K562 (cell line): ENCODE results near the gene DAB2IP. TPM values are rescaled to one million over a fixed set of nuclear protein-coding genes. Genes with fewer than 3 reads are reported as not detected.

ENCODE experiments used
- ATAC-seq: fragments of 200-7000 bp; cut with Tn5 transposase; 3 replicates; pipeline ENCODE4 v1.9.1; 2020; ENCODE audit warnings: moderate library complexity
- BruUV-seq: library from RNA; stranded (reverse); fragments of 400-500 nt; replicated peaks from 2 replicates; lab custom pipeline; 2021; lab: Mats Ljungman, UMichigan
- CTCF ChIA-PET: fragments of 300-600 bp; formaldehyde crosslinking; extraction: SDS; loops from one replicate; lab custom pipeline; 2021; ENCODE audit warnings: low intra/inter-chr PET ratio; lab: Yijun Ruan, JAX
- POLR2A ChIA-PET: fragments of 300-600, 350-650 bp; sonication (Branson Sonifier 250); formaldehyde crosslinking; extraction: SDS; loops from one replicate; lab custom pipeline; 2021; ENCODE audit warnings: antibody characterized with exemption, inconsistent platforms; lab: Yijun Ruan, JAX
- DNase-seq, 4 experiments: peaks; one replicate each; pipeline versions ENCODE4 v3.0.0 to v3.0.0-alpha.2; 2011 to 2018; ENCODE audit warnings: low spot score in 3 of 4, mixed read lengths in 3 of 4; ENCODE audit errors: extremely low read depth in 1 of 4
- FAIRE-seq: peaks from 2 replicates; lab custom pipeline; 2011; peaks lifted over from hg19 to GRCh38; lab: Jason Lieb, UNC
- H2AFZ ChIP-seq: 2 replicates; pipeline ENCODE4 v1.6.0; 2011; ENCODE audit warnings: low read depth, low read length, control low read depth, inconsistent platforms
- H3K27ac ChIP-seq: fragments of 200-600 bp; 3 replicates; pipeline ENCODE4 v1.8.0; 2011; ENCODE audit warnings: low read depth, mild to moderate bottlenecking, control low read depth, inconsistent platforms, low read length, moderate library complexity, mixed read lengths; ENCODE audit errors: extremely low read depth
- H3K27me3 ChIP-seq, 2 experiments: fragments of 300-600 bp in 1 of 2; 2 replicates in 1 of 2; 3 replicates in 1 of 2; pipeline versions ENCODE4 v1.6.0 to v1.8.0; 2011; ENCODE audit warnings: inconsistent platforms in 2 of 2, low read length in 2 of 2, mild to moderate bottlenecking in 1 of 2, mixed read lengths in 1 of 2, moderate library complexity in 1 of 2; ENCODE audit not compliant: control insufficient read depth in 2 of 2, insufficient read depth in 2 of 2
- H3K36me3 ChIP-seq: fragments of 300-600 bp; 3 replicates; pipeline ENCODE4 v1.8.0; 2011; ENCODE audit warnings: mild to moderate bottlenecking, low read length, inconsistent platforms; ENCODE audit not compliant: control insufficient read depth, insufficient read depth
- H3K4me1 ChIP-seq, 2 experiments: fragments of 200-600 bp in 1 of 2; replicated peaks in 1 of 2; 2 replicates in 1 of 2; 3 replicates in 1 of 2; pipeline versions ENCODE4 v1.5.1 to v1.8.0; 2011; ENCODE audit warnings: inconsistent platforms in 2 of 2, low read length in 2 of 2, mild to moderate bottlenecking in 1 of 2, mixed read lengths in 1 of 2, moderate library complexity in 1 of 2; ENCODE audit not compliant: control insufficient read depth in 2 of 2, insufficient read depth in 2 of 2
- H3K4me2 ChIP-seq: 2 replicates; pipeline ENCODE4 v1.6.1; 2011; ENCODE audit warnings: low read length, control low read depth, inconsistent platforms, mixed read lengths; ENCODE audit not compliant: insufficient read depth
- H3K4me3 ChIP-seq: fragments of 200-600 bp; sonication (generic), shearing (Covaris generic); 2 replicates; pipeline ENCODE4 v1.5.1; 2016; ENCODE audit warnings: control low read depth, inconsistent platforms
- H3K79me2 ChIP-seq: fragments of 200-600 bp; 3 replicates; pipeline ENCODE4 v1.8.0; 2011; ENCODE audit warnings: low read length, inconsistent platforms; ENCODE audit not compliant: control insufficient read depth, insufficient read depth
- H3K9ac ChIP-seq, 2 experiments: 2 replicates each; pipeline versions ENCODE4 v1.6.0 to v1.6.1; 2011; ENCODE audit warnings: low read depth in 2 of 2, low read length in 2 of 2, control low read depth in 1 of 2, inconsistent platforms in 1 of 2, mild to moderate bottlenecking in 1 of 2, mixed read lengths in 1 of 2; ENCODE audit not compliant: insufficient read depth in 1 of 2
- H3K9me1 ChIP-seq: one replicate; pipeline ENCODE4 v1.6.0; 2011; ENCODE audit warnings: inconsistent platforms, mild to moderate bottlenecking, low read length, moderate library complexity; ENCODE audit not compliant: control insufficient read depth, insufficient read depth
- H3K9me3 ChIP-seq: replicated peaks from 2 replicates; pipeline ENCODE4 v1.5.1; 2011; ENCODE audit warnings: low read depth, low read length, inconsistent platforms; ENCODE audit not compliant: control insufficient read depth, insufficient read depth
- H4K20me1 ChIP-seq: replicated peaks from 2 replicates; pipeline ENCODE4 v1.6.1; 2011; ENCODE audit warnings: low read length, inconsistent platforms, mixed read lengths; ENCODE audit not compliant: control insufficient read depth, insufficient read depth
- FOXP4 ChIP-seq: sonication (generic); formaldehyde crosslinking; IDR thresholded peaks from 2 replicates; pipeline ENCODE4 v1.8.0; 2022; ENCODE audit warnings: mild to moderate bottlenecking, missing genetic modification reagents, borderline replicate concordance
- GABPB2 ChIP-seq: fragments of 250-450 bp; sonication (Bioruptor Pico); conservative IDR thresholded peaks from 2 replicates; pipeline ENCODE4 v1.5.1; 2021; ENCODE audit warnings: mild to moderate bottlenecking
- MCM5 ChIP-seq: fragments of 450-650 bp; IDR thresholded peaks from 2 replicates; pipeline ENCODE4 v1.6.1; 2016; ENCODE audit warnings: low read depth
- NFYB ChIP-seq: IDR thresholded peaks from 2 replicates; pipeline ENCODE4 v1.6.1; 2011; ENCODE audit warnings: mild to moderate bottlenecking, moderate library complexity; ENCODE audit not compliant: insufficient read length; ENCODE audit errors: extremely low read depth
- POLR2A ChIP-seq: fragments of 450-650 bp; conservative IDR thresholded peaks from 2 replicates; pipeline ENCODE4 v1.6.1; 2016
- TCFL5 ChIP-seq: fragments of 250-450 bp; sonication (Bioruptor Pico); conservative IDR thresholded peaks from 2 replicates; pipeline ENCODE4 v1.6.1; 2021; ENCODE audit warnings: mild to moderate bottlenecking, moderate library complexity, matching md5 sums
- TOE1 ChIP-seq, 2 experiments: fragments of 450-650 bp in 1 of 2; sonication (generic) in 1 of 2; formaldehyde crosslinking in 1 of 2; IDR thresholded peaks; 2 replicates each; pipeline versions ENCODE4 v1.7.1 to v1.8.0; 2016 to 2022; ENCODE audit warnings: borderline replicate concordance in 2 of 2, mild to moderate bottlenecking in 2 of 2, antibody characterized with exemption in 1 of 2, inconsistent platforms in 1 of 2, low read depth in 1 of 2, missing genetic modification reagents in 1 of 2, moderate library complexity in 1 of 2
- YBX1 ChIP-seq: fragments of 450-650 bp; IDR thresholded peaks from 2 replicates; pipeline ENCODE4 v1.7.1; 2016; ENCODE audit warnings: mild to moderate bottlenecking
- ZC3H11A ChIP-seq: IDR thresholded peaks from 2 replicates; pipeline ENCODE4 v1.6.1; 2012; ENCODE audit warnings: low read depth, low read length, improper control_type of control experiment
- ZNF561 ChIP-seq: fragments of 450-650 bp; formaldehyde crosslinking; conservative IDR thresholded peaks from 2 replicates; pipeline ENCODE4 v1.4.0; 2020; ENCODE audit warnings: mild to moderate bottlenecking, moderate library complexity
- WGBS: fragments of 100-300 bp; shearing (Covaris generic); methylation state at CpG from one replicate; pipeline ENCODE4 v1.1.6; 2016; ENCODE audit warnings: low coverage, mixed read lengths; ENCODE audit not compliant: insufficient coverage; ENCODE audit errors: missing lambda C conversion rate; 5-methylcytosine and 5-hydroxymethylcytosine counted together
- in situ Hi-C: fragments of 300-500 bp; cut with MboI; formaldehyde crosslinking; loops from 4 replicates; pipeline ENCODE4 v1.15.0; 2018; ENCODE audit warnings: inconsistent platforms, mixed read lengths
- intact Hi-C: fragments of 100-400 bp; cut with micrococcal nuclease; formaldehyde crosslinking; loops from 2 replicates; pipeline ENCODE4 v1.14.2; 2022
- polyA plus RNA-seq, 8 experiments: library from polyadenylated mRNA; depleted of rRNA in 4 of 8; stranded (reverse) in 5 of 8; unstranded in 3 of 8; fragments of >200 nt; fragmentation: Nextera tagmentation in 2 of 8; fragmentation: Illumina TruSeq in 1 of 8; extraction: Ambion mirVana in 2 of 8; extraction: Trizol in 1 of 8; gene quantifications; 2 replicates each; pipeline versions ENCODE4 v1.2.1 to v1.2.3, GENCODE V29; 2011 to 2014; ENCODE audit warnings: inconsistent platforms in 1 of 8, missing spikeins in 1 of 8
- total RNA-seq, 7 experiments: library from RNA; depleted of rRNA in 6 of 7; stranded (reverse); fragments of >200 nt in 6 of 7; fragmentation: Illumina TruSeq in 2 of 7; extraction: Trizol in 2 of 7; gene quantifications; 2 replicates each; pipeline versions ENCODE4 v1.2.1 to v1.2.3, GENCODE V29; 2011 to 2021; ENCODE audit warnings: low replicate concordance in 1 of 7
- TF ChIP-seq, protein P1 (sequence below): fragments of 450-650 bp; IDR thresholded peaks from one replicate; pipeline ENCODE4 v1.6.1; 2018; ENCODE audit warnings: mild to moderate bottlenecking, moderate library complexity; ENCODE audit not compliant: partially characterized antibody

Gene DAB2IP
- total and polyA plus RNA-seq, 9 of the 15 experiments (the other 6 are each of a cell fraction or from before 2014, with no cell fraction given): 0.04 to 0.31 (median 0.08) TPM; not detected in 5

DNA sequence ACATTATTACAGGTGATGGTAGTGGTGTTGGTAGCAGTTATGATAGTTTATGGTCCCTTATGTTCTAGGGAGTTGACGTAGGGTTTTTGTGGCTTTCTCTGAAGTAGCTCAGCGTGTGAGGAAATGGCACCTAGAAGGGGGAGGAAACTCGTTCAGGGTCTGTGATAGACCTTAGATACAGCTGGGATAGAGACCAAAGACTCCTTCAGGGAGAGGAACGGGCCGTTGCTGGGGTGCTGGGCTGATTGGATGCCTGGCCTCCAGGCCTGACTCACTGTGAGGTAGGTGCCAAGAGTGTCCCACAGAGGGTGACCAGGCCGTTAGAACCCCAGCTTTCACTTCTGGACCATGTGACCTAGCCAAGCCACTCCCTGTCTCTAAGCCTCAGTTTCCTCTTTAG lies 96.6 kb downstream of the DAB2IP start:
- 2% methylated on average over 6 of the region's 6 CpGs for WGBS
- DNase-seq: no peak
- BruUV-seq: no TSS peak
- TF ChIP-seq NFYB: no peak
- H3K36me3 ChIP-seq: no peaks in the 10 kb centered on the region
- H3K4me2 ChIP-seq: no peak overlapping the region
- in situ Hi-C loops (no loop called here), intact Hi-C loops (no loop called here)
- FAIRE-seq: no peak
- H3K79me2 ChIP-seq: no peaks in the 10 kb centered on the region
- H4K20me1 ChIP-seq: peaks cover 7% of the 10 kb centered on the region; the same call in 1 of the 2 replicates
- H2AFZ ChIP-seq: no peak overlapping the region
- ChIA-PET CTCF (no interaction called here), POLR2A (interaction anchor here (0.7 to 1.7 kb wide), 3 partner anchors 8 to 15 kb away, joined by 3 to 4 read pairs (median 4); no protein-coding TSS in a partner anchor)
- ATAC-seq: no peak
- H3K9me1 ChIP-seq: no peaks in the 10 kb centered on the region
- no peak overlapping the region for H3K9ac ChIP-seq
- H3K9me3 ChIP-seq: no peaks in the 10 kb centered on the region
- H3K4me3 ChIP-seq: no peak overlapping the region
- H3K27ac ChIP-seq: no peak overlapping the region
- peaks cover 13 to 77% of the 10 kb centered on the region in 2 experiments; a peak in 3 of 5 replicates for H3K27me3 ChIP-seq
- peaks cover 0 to 4% of the 10 kb centered on the region in 2 experiments; a peak in 1 of 5 replicates for H3K4me1 ChIP-seq

DNA sequence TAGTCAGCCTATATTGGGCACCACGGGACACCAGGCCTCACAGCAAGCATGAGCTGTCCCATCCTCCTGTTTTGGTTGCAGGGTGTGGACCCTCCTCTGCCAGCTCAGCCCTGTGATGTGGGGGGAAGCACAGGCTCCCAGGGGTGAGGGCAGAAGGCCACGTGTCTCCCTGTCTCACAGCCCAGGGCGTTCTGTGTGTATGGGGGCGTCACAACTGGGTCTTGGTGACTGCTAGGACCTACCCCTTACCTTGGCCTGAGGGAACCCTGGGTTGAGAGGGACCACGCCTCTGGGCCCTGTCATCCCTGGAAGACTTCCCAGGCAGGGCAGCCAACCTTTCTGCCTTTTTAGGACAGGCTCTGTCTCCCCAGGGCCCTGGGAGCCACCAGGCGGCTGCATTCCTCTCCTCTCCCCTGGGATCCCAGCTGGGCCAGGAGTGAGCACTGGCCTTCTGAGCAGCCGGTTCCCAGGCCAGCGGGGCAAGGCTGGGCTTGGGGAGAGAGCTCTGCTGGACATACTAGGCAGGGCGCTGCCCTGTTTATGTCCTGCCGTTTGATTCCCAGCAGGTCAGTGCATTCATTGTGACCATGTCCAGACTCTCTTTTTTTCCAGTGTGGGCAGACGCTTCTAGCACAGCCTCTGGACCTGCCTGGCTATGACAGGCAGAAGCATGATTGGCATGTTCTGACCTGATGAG lies 97.4 kb downstream of the DAB2IP start:
- no peaks in the 10 kb centered on the region for H3K79me2 ChIP-seq
- ChIA-PET CTCF (no interaction called here), POLR2A (interaction anchor here (0.7 to 1.0 kb wide), 2 partner anchors 9 to 16 kb away, joined by 3 to 4 read pairs; no protein-coding TSS in a partner anchor)
- no peaks in the 10 kb centered on the region for H3K9me3 ChIP-seq
- H3K4me3 ChIP-seq: no peak overlapping the region
- no peak overlapping the region; a peak in 1 of 4 replicates for H3K9ac ChIP-seq
- H3K27me3 ChIP-seq: peaks cover 12 to 74% of the 10 kb centered on the region in 2 experiments; a peak in 3 of 5 replicates
- H3K4me1 ChIP-seq: no peaks in the 10 kb centered on the region
- ATAC-seq: no peak
- no peaks in the 10 kb centered on the region for H3K36me3 ChIP-seq
- H4K20me1 ChIP-seq: peaks cover 6% of the 10 kb centered on the region; the same call in 1 of the 2 replicates
- in situ Hi-C loops: no loop called here
- FAIRE-seq: no peak
- intact Hi-C loops: no loop called here
- no peak for DNase-seq
- H3K4me2 ChIP-seq: no peak overlapping the region
- H2AFZ ChIP-seq: no peak overlapping the region
- BruUV-seq: no TSS peak
- H3K9me1 ChIP-seq: no peaks in the 10 kb centered on the region
- WGBS: under 1% methylated on average over 11 of the region's 11 CpGs
- no peak overlapping the region for H3K27ac ChIP-seq
- no peak for TF ChIP-seq ZC3H11A
- TF ChIP-seq TCFL5 (CRISPR knock-in tag): no peak
- TF ChIP-seq ZNF561 (CRISPR knock-in tag): no peak
- TF ChIP-seq YBX1: no peak
- TF ChIP-seq FOXP4 (CRISPR knock-in tag): no peak
- TF ChIP-seq TOE1 (IDR thresholded peaks at IDR 0.05; ENCODE audit: borderline replicate concordance): no peak
- TF ChIP-seq TOE1 (CRISPR knock-in tag; IDR thresholded peaks at IDR 0.05; ENCODE audit: borderline replicate concordance, low read depth): no peak
- TF ChIP-seq MCM5: no peak
- TF ChIP-seq, protein P1, sequence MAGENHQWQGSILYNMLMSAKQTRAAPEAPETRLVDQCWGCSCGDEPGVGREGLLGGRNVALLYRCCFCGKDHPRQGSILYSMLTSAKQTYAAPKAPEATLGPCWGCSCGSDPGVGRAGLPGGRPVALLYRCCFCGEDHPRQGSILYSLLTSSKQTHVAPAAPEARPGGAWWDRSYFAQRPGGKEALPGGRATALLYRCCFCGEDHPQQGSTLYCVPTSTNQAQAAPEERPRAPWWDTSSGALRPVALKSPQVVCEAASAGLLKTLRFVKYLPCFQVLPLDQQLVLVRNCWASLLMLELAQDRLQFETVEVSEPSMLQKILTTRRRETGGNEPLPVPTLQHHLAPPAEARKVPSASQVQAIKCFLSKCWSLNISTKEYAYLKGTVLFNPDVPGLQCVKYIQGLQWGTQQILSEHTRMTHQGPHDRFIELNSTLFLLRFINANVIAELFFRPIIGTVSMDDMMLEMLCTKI: no peak
- no peak for TF ChIP-seq POLR2A
- no peak for TF ChIP-seq GABPB2 (CRISPR knock-in tag)
